ENCODE results near the gene TERB1. TPM values are rescaled to one million over a fixed set of nuclear protein-coding genes. Genes with fewer than 3 reads are reported as not detected.
A peak's percentile ranks its signal among the peaks of the same experiment; 100 is the strongest.

The TERB1 gene
- total RNA-seq, 2 experiments from 2014 or later: 0.14 TPM; not detected in 1

DNA sequence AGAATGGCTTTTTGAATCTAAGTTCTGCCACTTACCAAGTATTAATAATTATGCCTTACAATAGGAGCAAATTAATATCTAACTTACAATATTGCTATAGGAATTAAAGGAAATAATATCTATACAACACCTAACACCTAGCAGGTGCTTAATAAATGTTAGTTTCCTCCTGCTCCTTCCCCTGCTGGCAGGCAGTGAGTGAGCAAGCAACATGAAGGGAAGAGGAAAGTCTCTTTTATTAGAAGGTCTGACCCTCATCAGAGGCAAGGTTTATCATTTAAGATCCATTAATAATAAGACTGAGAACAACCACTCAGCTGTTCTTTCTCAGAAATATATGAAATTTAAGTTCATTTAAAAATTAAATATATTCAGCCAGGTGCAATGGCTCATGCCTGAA, 43.3 kb downstream of the TERB1 start:
- Mint-ChIP-seq H3K27ac (no peak overlapping the region), H3K9me3 (no peaks in the 10 kb centered on the region), H3K4me3 (no peak overlapping the region), H3K4me1 (ENCODE audit: low read depth) (no peaks in the 10 kb centered on the region), H3K36me3 (ENCODE audit: low read depth) (no peaks in the 10 kb centered on the region), H3K27me3 (peaks cover 2% of the 10 kb centered on the region)
- TF ChIP-seq, protein P1, sequence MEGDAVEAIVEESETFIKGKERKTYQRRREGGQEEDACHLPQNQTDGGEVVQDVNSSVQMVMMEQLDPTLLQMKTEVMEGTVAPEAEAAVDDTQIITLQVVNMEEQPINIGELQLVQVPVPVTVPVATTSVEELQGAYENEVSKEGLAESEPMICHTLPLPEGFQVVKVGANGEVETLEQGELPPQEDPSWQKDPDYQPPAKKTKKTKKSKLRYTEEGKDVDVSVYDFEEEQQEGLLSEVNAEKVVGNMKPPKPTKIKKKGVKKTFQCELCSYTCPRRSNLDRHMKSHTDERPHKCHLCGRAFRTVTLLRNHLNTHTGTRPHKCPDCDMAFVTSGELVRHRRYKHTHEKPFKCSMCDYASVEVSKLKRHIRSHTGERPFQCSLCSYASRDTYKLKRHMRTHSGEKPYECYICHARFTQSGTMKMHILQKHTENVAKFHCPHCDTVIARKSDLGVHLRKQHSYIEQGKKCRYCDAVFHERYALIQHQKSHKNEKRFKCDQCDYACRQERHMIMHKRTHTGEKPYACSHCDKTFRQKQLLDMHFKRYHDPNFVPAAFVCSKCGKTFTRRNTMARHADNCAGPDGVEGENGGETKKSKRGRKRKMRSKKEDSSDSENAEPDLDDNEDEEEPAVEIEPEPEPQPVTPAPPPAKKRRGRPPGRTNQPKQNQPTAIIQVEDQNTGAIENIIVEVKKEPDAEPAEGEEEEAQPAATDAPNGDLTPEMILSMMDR (IDR thresholded peaks at IDR 0.05): no peak
- ChIA-PET CTCF (no interaction called here), POLR2A (no interaction called here)
- DNase-seq (no peak), ATAC-seq (no peak)
- intact Hi-C loops (cut with micrococcal nuclease): no loop called here

DNA sequence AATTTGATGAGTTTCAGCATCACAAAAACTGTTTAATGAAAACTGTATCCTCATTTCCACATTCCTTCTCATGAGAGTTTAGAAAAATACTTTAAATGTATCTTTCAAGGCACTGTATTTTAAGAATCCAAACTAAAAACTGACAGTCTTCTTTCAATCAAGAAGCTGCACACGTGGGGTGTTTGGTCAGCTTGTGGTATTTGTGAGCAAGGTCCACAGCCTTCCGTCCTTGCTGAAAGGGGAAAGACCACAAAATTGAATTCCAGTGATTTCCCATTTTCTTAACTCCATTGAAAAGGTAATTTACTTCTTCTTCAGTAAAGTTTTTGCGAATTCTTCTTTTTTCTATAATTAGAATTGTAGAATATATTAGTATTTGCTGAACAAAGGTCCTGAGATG, 46.6 kb downstream of the TERB1 start:
- POLR2A ChIA-PET: interaction anchor here (0.7 to 1.1 kb wide), 2 partner anchors 18 to 19 kb away, joined by 3 read pairs; no protein-coding TSS in a partner anchor

DNA sequence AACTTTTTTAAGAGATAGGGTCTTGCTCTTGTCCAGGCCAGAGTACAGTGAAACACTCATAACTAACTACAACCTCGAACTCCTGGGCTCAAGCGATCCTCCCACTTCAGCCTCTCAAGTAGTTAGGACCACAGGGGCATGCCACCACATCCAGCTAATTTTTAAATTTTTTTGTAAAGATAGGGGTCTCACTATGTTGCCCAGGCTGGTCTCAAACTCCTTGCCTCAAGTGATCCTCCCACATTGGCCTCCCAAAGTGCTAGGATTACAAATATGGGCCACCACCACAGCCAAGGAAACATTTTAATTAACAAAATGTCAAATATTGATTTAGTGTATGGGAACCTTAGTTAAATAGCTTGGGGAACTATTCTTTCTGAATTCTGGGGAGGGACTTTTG, 47.2 kb downstream of the TERB1 start:
- Mint-ChIP-seq H3K4me3 (no peak overlapping the region), H3K27ac (no peak overlapping the region), H3K27me3 (peaks cover 7% of the 10 kb centered on the region), H3K9me3 (no peaks in the 10 kb centered on the region), H3K4me1 (ENCODE audit: low read depth) (peaks cover 22% of the 10 kb centered on the region), H3K36me3 (ENCODE audit: low read depth) (peaks cover 5% of the 10 kb centered on the region)
- no peak for DNase-seq
- CTCF ChIA-PET: interaction anchor here (1.1 to 3.1 kb wide), 5 partner anchors 41 to 119 kb away, joined by 3 to 14 read pairs (median 5); partner anchors contain the start of gene NAE1
- POLR2A ChIA-PET: interaction anchor here (0.7 kb wide), 1 partner anchor 19 kb away, joined by 3 read pairs; no protein-coding TSS in a partner anchor
- intact Hi-C loops (cut with micrococcal nuclease): no loop called here
- TF ChIP-seq, protein P1 (IDR thresholded peaks at IDR 0.05): no peak
- ATAC-seq: no peak

More for the DNA sequence above, 46.6 kb downstream of the TERB1 start:
- H3K4me3 Mint-ChIP-seq: no peak overlapping the region
- TF ChIP-seq, protein P1 (IDR thresholded peaks at IDR 0.05): no peak
- no peak for ATAC-seq
- intact Hi-C loops (cut with micrococcal nuclease): no loop called here
- CTCF ChIA-PET: interaction anchor here (0.6 to 3.1 kb wide), 5 partner anchors 29 to 118 kb away, joined by 3 to 14 read pairs (median 5); no protein-coding TSS in a partner anchor
- peaks cover 7% of the 10 kb centered on the region for H3K27me3 Mint-ChIP-seq
- no peak overlapping the region for H3K27ac Mint-ChIP-seq
- H3K4me1 Mint-ChIP-seq (ENCODE audit: low read depth): peaks cover 16% of the 10 kb centered on the region
- peaks cover under 1% of the 10 kb centered on the region for H3K36me3 Mint-ChIP-seq (ENCODE audit: low read depth)
- H3K9me3 Mint-ChIP-seq: no peaks in the 10 kb centered on the region
- DNase-seq: no peak

DNA sequence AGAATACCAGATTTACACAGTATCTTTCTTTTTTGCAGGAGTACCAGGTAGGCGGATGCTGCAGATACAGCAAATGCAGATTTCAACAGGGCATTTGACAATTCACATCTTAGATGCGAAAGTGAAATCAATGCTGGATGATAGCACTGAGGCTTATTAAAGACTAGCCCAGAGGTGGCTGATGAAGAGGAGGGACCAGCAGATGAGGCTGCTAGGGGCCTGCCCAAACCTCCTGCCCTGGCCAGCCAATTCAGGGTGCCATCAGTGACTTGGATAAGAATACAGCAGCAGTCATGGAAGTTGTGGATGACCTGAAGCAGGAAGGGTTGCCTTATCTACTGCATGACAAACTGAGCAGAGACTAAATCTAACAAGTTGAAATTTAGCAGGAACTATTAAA, 48.4 kb downstream of the TERB1 start:
- peaks cover 5% of the 10 kb centered on the region for H3K27me3 Mint-ChIP-seq

DNA sequence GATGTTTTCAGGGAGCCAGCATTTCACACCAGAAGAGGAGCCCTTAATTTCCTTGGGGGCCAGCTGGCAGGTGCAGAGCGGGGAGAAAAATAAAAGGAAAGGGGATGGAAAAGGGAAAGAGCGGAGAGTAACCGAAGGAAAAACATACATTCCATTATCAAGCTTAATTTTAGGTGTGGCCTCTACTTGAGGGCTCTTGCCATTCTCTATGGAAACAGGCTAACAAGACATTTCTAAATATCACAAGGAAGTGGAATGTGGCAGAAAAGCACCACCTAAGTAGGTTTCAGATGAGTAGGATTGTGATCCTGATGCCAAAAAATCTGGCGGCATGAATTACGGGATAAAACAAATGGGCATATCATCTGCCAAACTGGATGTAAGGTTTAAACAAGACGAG, 49.0 kb downstream of the TERB1 start:
- ChIA-PET POLR2A (interaction anchor here (0.6 to 2.3 kb wide), 6 partner anchors 10 to 157 kb away, joined by 3 to 8 read pairs (median 4); no protein-coding TSS in a partner anchor), CTCF (interaction anchor here (0.7 to 3.6 kb wide), 28 partner anchors 9 to 346 kb away, joined by 3 to 25 read pairs (median 5); partner anchors contain the start of genes CMTM4 and NAE1)
- no peak for DNase-seq
- Mint-ChIP-seq H3K4me3 (peak overlapping the region; percentile 82), H3K27me3 (peaks cover 5% of the 10 kb centered on the region), H3K4me1 (ENCODE audit: low read depth) (peaks cover 34% of the 10 kb centered on the region), H3K27ac (peak overlapping the region; percentile 78), H3K36me3 (ENCODE audit: low read depth) (peaks cover 13% of the 10 kb centered on the region), H3K9me3 (no peaks in the 10 kb centered on the region)
- TF ChIP-seq, protein P1 (IDR thresholded peaks at IDR 0.05): no peak
- intact Hi-C loops (cut with micrococcal nuclease): no loop called here
- ATAC-seq: no peak

More for the DNA sequence above, 48.4 kb downstream of the TERB1 start:
- ChIA-PET POLR2A (interaction anchor here (1.2 to 2.3 kb wide), 3 partner anchors 9 to 20 kb away, joined by 4 to 8 read pairs (median 4); no protein-coding TSS in a partner anchor), CTCF (interaction anchor here (1.1 to 3.6 kb wide), 13 partner anchors 10 to 176 kb away, joined by 3 to 25 read pairs (median 6); partner anchors contain the start of genes CMTM4 and NAE1)
- Mint-ChIP-seq H3K4me3 (no peak overlapping the region), H3K9me3 (no peaks in the 10 kb centered on the region), H3K36me3 (ENCODE audit: low read depth) (peaks cover 13% of the 10 kb centered on the region), H3K4me1 (ENCODE audit: low read depth) (peaks cover 31% of the 10 kb centered on the region), H3K27ac (no peak overlapping the region)
- TF ChIP-seq, protein P1 (IDR thresholded peaks at IDR 0.05): no peak
- ATAC-seq (no peak), DNase-seq (no peak)
- intact Hi-C loops (cut with micrococcal nuclease): no loop called here
